HFFc6 (cell line): ENCODE measurements around the gene EDDM3A. TPM values are rescaled to one million over a fixed set of nuclear protein-coding genes. Genes with fewer than 3 reads are reported as not detected.

Experiments used
- DNase-seq: peaks from one replicate; pipeline ENCODE4 v3.0.0-alpha.2; 2018
- H3K27ac Mint-ChIP-seq: 2 replicates; pipeline ENCODE4 v1.8.0; 2020; ENCODE audit warnings: mild to moderate bottlenecking, mixed read lengths
- H3K27me3 Mint-ChIP-seq: 2 replicates; pipeline ENCODE4 v1.8.0; 2021; ENCODE audit warnings: mild to moderate bottlenecking, moderate library complexity, mixed read lengths; ENCODE audit not compliant: insufficient read depth
- H3K36me3 Mint-ChIP-seq: 2 replicates; pipeline ENCODE4 v1.8.0; 2021; ENCODE audit warnings: low read depth, mixed read lengths
- H3K4me1 Mint-ChIP-seq: 2 replicates; pipeline ENCODE4 v1.8.0; 2020; ENCODE audit warnings: low read depth, mixed read lengths
- H3K4me3 Mint-ChIP-seq: 2 replicates; pipeline ENCODE4 v1.8.0; 2020; ENCODE audit warnings: mild to moderate bottlenecking, moderate library complexity, mixed read lengths
- H3K9me3 Mint-ChIP-seq: 2 replicates; pipeline ENCODE4 v1.8.0; 2020; ENCODE audit warnings: mild to moderate bottlenecking, mixed read lengths
- CTCF ChIP-seq: fragments of 200-600 bp; sonication (generic); IDR thresholded peaks from 2 replicates; pipeline ENCODE4 v1.5.0; 2021; ENCODE audit warnings: antibody characterized with exemption, mild to moderate bottlenecking
- total RNA-seq, 6 experiments: library from RNA; stranded (reverse); fragmentation: NEBNext Ultra II Directional; extraction: Animal tissue kit (Norgen Biotek cat#: 25700); gene quantifications; 2 replicates in 1 of 6; 3 replicates in 5 of 6; pipeline ENCODE4 v1.2.3, GENCODE V29; 2021

The EDDM3A gene
- total RNA-seq, 6 experiments from 2014 or later, result not detected

GRCh38 chr14:20774258-20774824 is 28.7 kb downstream of the EDDM3A start:
- Mint-ChIP-seq H3K4me1 (no peaks in the 10 kb centered on the region), H3K4me3 (no peak overlapping the region), H3K9me3 (no peaks in the 10 kb centered on the region), H3K36me3 (no peaks in the 10 kb centered on the region), H3K27ac (no peak overlapping the region), H3K27me3 (peaks cover 3% of the 10 kb centered on the region)
- DNase-seq, result no peak
- TF ChIP-seq CTCF, result no peak

DNA sequence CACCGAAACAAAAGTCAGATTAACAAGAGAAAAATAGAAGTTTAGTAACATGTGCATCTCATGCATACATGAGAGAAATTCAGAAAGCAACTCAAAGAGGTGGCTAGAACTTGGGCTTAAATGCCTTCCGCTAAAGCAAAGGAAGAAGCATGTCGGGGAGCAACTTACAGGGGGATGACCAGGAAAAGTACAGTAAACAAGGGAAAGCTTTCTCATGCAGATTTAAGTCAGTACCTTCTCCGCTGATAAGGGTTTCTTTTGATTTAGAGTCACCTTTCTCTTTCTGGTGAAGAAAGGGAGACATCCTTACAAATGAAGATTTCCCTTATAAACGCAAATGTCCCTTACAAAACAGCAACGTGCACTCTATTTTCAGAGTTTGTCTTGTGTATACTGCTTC is 29.4 kb downstream of the EDDM3A start:
- H3K9me3 Mint-ChIP-seq, result no peaks in the 10 kb centered on the region
- no peak for TF ChIP-seq CTCF
- H3K27ac Mint-ChIP-seq, result no peak overlapping the region
- H3K4me3 Mint-ChIP-seq, result no peak overlapping the region
- H3K27me3 Mint-ChIP-seq, result peaks cover 1% of the 10 kb centered on the region
- DNase-seq, result no peak
- no peaks in the 10 kb centered on the region for H3K4me1 Mint-ChIP-seq
- no peaks in the 10 kb centered on the region for H3K36me3 Mint-ChIP-seq

GRCh38 chr14:20775901-20776300 is 30.2 kb downstream of the EDDM3A start:
- no peaks in the 10 kb centered on the region for H3K4me1 Mint-ChIP-seq
- TF ChIP-seq CTCF, result no peak
- no peaks in the 10 kb centered on the region for H3K9me3 Mint-ChIP-seq
- no peak for DNase-seq
- H3K27me3 Mint-ChIP-seq, result peaks cover 1% of the 10 kb centered on the region
- H3K27ac Mint-ChIP-seq, result no peak overlapping the region
- H3K36me3 Mint-ChIP-seq, result no peaks in the 10 kb centered on the region
- no peak overlapping the region for H3K4me3 Mint-ChIP-seq

GRCh38 chr14:20781803-20782202 is 36.1 kb downstream of the EDDM3A start:
- no peak for TF ChIP-seq CTCF
- H3K4me3 Mint-ChIP-seq, result no peak overlapping the region
- no peak for DNase-seq
- peaks cover 6% of the 10 kb centered on the region for H3K27me3 Mint-ChIP-seq
- H3K36me3 Mint-ChIP-seq, result no peaks in the 10 kb centered on the region
- no peaks in the 10 kb centered on the region for H3K9me3 Mint-ChIP-seq
- no peaks in the 10 kb centered on the region for H3K4me1 Mint-ChIP-seq
- H3K27ac Mint-ChIP-seq, result no peak overlapping the region

DNA sequence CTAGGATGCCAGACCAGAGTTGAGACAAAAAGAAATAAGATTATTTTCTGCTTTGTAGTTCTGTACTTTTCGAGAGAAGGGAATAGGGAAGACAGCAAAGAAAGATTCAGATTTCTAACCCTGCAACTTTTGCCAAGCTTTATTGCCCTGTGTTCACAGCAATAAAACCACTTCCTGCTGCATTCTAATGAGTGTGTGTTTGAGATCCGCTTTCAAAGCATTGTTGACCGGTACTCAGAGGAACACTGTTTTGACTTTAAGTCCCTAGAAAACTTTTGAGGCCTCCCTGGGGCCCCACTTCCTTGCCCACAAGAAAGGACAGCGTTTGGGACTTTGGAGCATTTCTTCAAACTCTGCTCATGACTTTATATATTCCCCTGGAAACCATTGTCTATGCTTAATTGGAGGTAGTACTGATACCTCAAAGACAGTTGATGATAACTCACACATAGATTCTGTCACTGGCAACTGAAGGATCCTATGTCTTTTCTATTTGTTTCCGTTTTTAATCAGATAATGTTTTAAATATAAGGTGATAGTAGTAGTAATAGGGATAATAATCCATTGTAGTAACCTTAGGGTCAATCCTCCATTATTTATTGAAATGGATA is 36.7 kb downstream of the EDDM3A start:
- no peak overlapping the region for H3K4me3 Mint-ChIP-seq
- no peaks in the 10 kb centered on the region for H3K36me3 Mint-ChIP-seq
- peaks cover 6% of the 10 kb centered on the region for H3K27me3 Mint-ChIP-seq
- H3K27ac Mint-ChIP-seq, result no peak overlapping the region
- H3K4me1 Mint-ChIP-seq, result no peaks in the 10 kb centered on the region
- TF ChIP-seq CTCF, result no peak
- H3K9me3 Mint-ChIP-seq, result no peaks in the 10 kb centered on the region
- DNase-seq, result no peak
